Measurements from ENCODE around the gene MCRIP1. TPM values are rescaled to one million over a fixed set of nuclear protein-coding genes. Genes with fewer than 3 reads are reported as not detected.
A peak's percentile ranks its signal among the peaks of the same experiment; 100 is the strongest.

MCRIP1 gene
- total RNA-seq, 4 donors from 2014 or later = 49.6 to 78.5 (median 57.2) TPM

DNA sequence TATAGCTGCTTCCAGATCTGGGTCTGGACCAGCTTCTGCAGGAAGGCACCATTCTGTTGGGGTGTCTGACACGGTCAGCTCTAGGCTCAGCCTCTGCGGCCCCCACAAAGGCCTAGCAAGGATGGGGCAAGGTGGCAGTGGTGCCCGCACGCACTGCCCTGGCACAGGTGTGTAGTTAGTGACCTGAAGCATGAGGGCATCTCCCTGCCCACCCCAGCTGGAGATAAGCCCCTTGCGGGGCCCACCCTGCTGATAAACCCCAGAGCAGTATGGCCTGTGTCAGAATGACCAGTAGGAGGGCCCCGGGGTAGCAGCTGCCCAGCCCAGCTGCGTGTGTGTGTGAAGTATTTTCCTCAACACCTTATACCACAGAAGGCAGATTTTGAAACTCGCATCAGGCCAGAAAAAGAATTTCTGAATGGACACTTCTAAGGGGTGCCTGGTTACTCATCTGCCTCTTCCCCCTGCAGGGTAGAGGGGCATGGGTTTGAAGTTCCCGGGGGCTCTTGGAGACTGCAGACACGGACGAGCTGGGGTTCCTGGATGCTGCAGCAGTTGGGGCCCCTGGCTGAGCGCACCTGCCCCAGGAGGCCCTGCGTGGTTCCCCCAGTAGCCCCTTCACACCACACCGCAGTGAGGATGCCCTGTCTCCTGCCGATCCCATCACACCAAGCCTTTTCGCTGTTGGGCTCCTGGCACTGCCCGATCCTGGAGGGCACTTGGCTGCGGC lies 33.5 kb upstream of the MCRIP1 start:
- TF ChIP-seq, protein P1, sequence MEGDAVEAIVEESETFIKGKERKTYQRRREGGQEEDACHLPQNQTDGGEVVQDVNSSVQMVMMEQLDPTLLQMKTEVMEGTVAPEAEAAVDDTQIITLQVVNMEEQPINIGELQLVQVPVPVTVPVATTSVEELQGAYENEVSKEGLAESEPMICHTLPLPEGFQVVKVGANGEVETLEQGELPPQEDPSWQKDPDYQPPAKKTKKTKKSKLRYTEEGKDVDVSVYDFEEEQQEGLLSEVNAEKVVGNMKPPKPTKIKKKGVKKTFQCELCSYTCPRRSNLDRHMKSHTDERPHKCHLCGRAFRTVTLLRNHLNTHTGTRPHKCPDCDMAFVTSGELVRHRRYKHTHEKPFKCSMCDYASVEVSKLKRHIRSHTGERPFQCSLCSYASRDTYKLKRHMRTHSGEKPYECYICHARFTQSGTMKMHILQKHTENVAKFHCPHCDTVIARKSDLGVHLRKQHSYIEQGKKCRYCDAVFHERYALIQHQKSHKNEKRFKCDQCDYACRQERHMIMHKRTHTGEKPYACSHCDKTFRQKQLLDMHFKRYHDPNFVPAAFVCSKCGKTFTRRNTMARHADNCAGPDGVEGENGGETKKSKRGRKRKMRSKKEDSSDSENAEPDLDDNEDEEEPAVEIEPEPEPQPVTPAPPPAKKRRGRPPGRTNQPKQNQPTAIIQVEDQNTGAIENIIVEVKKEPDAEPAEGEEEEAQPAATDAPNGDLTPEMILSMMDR (IDR thresholded peaks at IDR 0.05) = no peak
- ATAC-seq (ENCODE audit: low FRiP score) = no peak
- no peak for DNase-seq (ENCODE audit: low spot score)

DNA sequence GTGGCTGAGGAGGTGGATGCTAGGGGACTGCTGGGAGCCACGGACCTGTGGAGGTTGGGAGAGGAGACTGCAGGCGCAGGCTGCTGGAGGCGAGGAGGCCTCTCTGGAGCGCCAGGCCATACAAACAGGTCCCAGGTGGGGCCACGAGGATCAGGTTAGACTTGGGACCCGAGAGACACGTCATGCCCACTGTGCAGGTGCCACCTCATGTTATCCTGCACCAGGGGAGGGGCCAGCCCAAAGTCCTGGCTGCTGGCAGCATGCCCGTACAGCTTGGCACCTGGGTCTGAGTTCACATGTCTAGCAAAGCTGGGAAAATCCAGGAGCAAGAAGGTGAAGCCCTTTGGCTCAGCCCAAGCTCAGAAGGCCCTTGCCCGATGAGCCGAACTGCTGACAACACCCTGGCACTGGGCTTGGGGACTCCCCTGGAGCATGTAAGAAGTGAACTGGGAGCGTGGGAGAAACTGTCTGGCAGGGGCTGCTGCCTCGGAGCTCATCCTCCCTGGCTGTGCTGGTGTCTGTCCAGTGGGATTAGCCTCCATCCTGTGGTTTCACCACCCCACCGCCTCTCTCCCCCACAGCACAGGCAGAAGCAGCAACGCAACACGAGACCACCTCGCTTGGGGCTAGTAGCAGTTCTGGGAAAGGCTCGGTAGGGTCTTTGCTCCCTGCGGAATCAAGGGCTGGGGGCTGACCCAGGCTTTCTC lies 32.8 kb upstream of the MCRIP1 start:
- DNase-seq (ENCODE audit: low spot score) (no peak), ATAC-seq (ENCODE audit: low FRiP score) (peak; percentile 26)
- TF ChIP-seq, protein P1 (IDR thresholded peaks at IDR 0.05) = no peak

DNA sequence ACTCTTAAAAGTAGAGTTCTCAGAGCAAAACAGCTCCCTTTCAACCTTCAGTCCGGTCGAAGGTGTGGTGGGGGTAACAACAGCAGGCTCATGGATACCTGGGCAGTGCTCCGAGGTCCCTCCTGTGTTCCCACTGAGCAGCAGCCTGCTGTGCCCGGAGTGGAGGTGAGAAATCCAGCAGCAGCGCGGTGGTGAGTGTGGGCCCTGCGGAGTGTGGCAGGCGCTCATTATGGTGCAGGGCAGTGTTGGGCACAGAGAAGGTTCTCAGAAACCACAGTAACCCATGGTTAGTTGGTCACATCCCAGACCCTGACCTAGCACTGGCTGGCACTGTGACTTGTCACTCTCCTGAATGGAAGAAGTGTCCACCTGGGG lies 32.3 kb upstream of the MCRIP1 start:
- DNase-seq (ENCODE audit: low spot score) = no peak
- TF ChIP-seq, protein P1 (IDR thresholded peaks at IDR 0.05) = no peak
- ATAC-seq (ENCODE audit: low FRiP score) = no peak

DNA sequence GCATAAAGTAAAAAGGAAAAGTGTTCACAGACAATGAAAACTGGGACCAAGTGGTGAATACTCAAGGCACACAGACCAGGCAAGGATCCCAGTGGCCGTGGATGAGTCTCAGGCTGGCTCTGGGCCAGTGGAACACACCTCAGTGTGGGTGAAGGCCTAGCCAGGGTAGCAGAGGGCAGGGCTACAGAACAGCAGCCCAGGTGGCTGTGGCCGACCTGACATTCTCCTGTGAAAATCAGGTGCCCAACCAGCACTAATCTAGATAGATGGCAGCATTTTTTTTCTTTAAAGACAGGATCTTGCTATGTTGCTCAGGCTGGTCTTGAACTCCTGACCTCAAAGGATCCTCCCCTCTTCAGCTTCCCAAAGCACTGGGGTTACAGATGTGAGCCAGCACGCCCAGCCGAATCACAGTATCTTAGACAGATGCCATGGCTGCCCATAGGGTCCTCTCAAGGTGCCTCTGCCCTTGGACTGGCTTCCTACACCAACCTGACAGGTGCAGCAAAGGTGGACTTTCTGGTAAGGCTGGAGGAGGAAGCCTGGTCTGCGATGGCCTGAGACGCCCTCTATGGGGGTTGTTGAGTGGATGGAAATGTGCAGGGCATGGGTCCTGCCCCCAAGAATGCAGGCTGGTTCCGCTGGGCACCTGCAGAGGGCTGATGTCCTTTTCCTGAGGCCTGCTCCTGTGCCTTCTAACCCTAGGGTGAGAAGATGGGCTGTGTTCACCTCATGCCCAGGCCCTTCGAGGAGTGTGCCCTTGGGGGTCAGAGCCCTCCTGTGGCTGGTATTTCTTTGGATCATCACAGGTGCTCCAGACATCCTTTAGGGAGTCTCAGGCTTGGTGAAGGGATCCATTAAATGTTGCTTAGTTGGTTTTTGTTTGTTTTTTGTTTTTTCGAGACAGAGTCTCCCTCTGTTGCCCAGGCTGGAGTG lies 31.0 kb upstream of the MCRIP1 start:
- DNase-seq (ENCODE audit: low spot score) = no peak
- no peak for ATAC-seq (ENCODE audit: low FRiP score)
- TF ChIP-seq, protein P1 (IDR thresholded peaks at IDR 0.05) = no peak

DNA sequence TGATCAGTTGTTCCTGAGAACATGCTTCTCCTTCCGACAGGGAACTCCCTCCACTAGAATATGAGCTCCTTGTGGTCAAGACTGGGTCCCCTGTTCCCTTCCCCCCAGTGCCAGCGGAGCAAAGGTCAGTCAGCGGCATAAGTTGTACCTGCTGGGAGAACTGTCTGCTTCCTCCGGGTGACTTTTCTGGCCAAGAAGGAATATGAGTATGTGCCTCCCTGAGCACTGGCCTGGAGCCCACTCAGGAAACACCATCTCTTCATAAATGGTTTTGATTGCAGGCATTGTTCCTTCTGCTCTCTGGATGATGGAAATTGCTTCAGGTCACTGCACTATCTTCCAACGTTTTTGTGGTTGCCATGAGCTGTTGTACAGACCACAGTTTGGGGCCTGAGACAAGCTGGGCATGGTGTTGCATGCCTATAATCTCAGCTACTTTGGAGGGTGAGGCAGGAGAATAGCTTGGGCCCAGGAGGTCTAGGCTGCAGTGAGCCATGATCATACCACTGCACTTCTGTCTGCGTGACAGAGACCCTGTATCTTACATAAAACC lies 30.1 kb upstream of the MCRIP1 start:
- TF ChIP-seq, protein P1 (IDR thresholded peaks at IDR 0.05) = no peak
- no peak for DNase-seq (ENCODE audit: low spot score)
- ATAC-seq (ENCODE audit: low FRiP score) = no peak

DNA sequence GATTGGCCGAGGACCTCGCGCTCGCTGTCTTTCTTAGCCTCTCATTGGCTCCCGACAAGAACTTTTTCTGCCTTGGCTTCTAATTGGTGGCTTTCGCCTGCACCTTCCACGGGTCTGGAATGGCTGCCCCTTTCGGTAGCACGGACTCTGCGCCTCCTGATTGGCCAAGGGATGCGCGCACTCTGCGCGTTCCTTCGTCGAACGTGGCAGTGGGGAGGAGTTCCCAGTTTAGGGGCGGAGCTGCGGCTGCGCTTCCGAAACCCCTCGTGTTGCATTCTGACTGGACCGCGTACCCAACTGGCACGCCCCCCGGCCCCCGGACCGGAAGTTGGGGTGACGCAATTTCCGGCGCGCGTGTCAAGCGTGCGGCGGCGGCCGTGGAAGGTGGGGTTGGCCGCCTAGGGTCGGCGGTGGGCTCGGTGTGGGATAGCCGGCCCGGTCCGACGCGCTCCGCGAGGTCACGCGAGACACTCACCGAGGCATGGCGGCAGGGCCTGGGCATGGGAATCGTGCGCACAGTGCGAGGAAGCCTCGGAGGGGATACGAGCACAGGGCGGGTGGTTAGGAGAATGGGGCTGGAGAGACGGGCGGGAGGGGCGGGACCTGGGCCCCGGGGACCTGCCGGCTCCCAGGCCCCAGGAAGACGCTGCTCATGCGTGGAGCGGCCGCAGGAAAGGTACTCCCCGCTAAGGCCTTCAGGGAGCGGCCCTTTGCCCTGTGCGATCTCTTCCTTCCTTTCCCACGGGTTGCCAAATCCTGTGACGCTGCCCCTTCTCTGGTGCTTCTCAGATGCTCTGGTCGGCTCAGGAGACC lies 27.9 kb upstream of the MCRIP1 start:
- TF ChIP-seq, protein P1 (IDR thresholded peaks at IDR 0.05) = no peak
- DNase-seq (ENCODE audit: low spot score) = peak; percentile 98
- ATAC-seq (ENCODE audit: low FRiP score) = peak; percentile 95

All from omental fat pad (tissue), 4 donors.